Measurements from ENCODE around the gene LRRC75B. TPM values are rescaled to one million over a fixed set of nuclear protein-coding genes. Genes with fewer than 3 reads are reported as not detected.

LRRC75B gene
- total and polyA plus RNA-seq, 9 of the 15 experiments (the other 6 are each of a cell fraction or from before 2014, with no cell fraction given) = 0.10 to 2.8 (median 1.0) TPM; not detected in 1

- TF ChIP-seq MGA (IDR thresholded peaks at IDR 0.05) (0 out of 2 replicates have a peak, but pooled peaks have one; percentile 19), CTCFL (IDR thresholded peaks at IDR 0.05; ENCODE audit: borderline replicate concordance, insufficient read depth, low read depth, low read length, poor library complexity, severe bottlenecking) (peak; percentile 30), CTCF (IDR thresholded peaks at IDR 0.05 in 2 of 3, conservative IDR thresholded peaks at IDR 0.05 in 1 of 3; ENCODE audit: insufficient read depth in 2 of 3, low read depth in 1 of 3, low read length in 3 of 3) (peak in 2 of 3 experiments; percentile 2 to 19; a peak in 2 of 6 replicates), BHLHE40 (IDR thresholded peaks at IDR 0.05; ENCODE audit: low read length) (0 out of 2 replicates have a peak, but pooled peaks have one; percentile 41)
Observed at GRCh38 chr22:24603770-24604629, 11.1 kb upstream of the LRRC75B start (continued).
